ENCODE data around the gene SLC18A3.

SLC18A3 gene

DNA sequence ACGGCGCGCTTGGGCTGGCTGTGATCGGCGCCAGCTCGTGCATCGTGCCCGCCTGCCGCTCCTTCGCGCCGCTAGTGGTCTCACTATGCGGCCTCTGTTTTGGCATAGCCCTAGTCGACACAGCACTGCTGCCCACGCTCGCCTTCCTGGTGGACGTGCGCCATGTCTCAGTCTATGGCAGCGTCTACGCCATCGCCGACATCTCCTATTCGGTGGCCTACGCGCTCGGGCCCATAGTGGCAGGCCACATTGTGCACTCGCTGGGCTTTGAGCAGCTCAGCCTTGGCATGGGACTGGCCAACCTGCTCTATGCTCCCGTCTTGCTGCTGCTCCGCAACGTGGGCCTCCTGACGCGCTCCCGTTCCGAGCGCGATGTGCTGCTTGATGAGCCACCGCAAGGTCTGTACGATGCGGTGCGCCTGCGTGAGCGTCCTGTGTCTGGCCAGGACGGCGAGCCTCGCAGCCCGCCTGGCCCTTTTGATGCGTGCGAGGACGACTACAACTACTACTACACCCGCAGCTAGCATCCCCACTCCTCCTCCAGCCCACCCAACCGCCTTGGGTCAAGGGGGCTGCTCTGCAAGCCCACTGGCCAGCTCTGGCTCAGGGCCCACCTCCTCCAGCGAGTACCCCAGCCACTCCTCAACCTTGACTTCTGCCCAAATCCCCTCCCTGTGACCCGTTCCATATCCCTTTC is 1.9 kb downstream of the SLC18A3 start:
- no peak for DNase-seq (ENCODE audit: low read depth)

GRCh38 chr10:49612513-49613164 is 2.5 kb downstream of the SLC18A3 start:
- DNase-seq (ENCODE audit: low read depth) = no peak

DNA sequence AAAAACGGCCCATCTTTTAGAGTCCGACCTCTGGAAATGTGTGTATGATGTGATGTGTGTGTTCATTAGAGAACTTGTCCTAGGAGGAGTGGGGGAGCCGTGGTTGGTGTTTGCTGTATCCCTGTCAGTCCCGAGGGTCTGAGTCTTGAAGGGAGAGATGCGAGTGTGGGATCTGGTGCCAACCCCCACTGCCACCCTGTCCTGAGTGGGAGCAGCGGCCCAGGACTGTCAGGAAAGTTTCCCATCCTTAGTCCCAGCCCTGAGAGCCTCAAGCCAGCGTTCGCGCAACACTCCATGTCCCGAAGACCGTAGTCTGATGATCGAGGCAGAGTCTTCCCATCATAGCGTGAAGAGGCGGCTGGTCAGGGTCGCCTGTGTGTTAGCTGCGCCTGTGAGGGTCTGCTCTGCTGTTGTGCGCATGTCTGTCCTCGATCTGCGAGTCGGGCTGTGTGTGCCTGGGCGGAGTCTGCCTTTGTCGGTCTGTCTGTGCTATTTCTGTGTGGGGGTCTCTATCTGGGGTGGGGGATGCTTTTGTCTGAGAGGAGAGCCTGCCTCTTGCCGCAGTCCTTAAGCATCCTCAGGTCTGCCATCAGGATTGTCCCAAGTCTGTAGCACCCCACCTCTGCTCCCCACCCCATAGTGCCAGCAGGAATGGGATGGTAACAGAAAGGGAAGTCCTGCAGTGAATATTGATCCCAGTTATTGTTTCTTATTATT is 3.2 kb downstream of the SLC18A3 start:
- DNase-seq (ENCODE audit: low read depth) = no peak

DNA sequence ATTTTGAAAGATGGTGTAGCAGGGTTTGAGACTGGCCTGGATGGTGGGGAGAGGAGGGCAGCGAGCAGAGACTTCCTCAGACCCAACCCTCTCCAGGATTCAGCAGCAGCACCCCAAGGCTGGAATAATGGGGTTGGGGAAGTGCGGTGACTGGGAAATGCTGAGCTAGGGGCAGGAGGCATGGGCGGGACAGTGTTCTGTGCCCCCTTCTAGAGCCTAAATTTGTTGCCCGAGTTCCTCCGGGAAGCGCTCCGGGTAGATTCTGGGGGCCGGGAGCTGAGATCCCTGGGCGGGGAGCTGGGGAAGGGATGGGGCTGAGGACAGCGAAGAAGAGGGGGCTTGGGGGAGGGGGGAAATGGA is 3.8 kb downstream of the SLC18A3 start, which contains the start of gene CHAT:
Gene CHAT (plus strand): TSS at position 156 of the 360 bp plus-strand sequence. CDS start 153 bp downstream, at position 309.
- DNase-seq (ENCODE audit: low read depth) = no peak

- DNase-seq (ENCODE audit: low read depth) = no peak
Observed at GRCh38 chr10:49614242-49615198, 4.4 kb downstream of the SLC18A3 start.

DNA sequence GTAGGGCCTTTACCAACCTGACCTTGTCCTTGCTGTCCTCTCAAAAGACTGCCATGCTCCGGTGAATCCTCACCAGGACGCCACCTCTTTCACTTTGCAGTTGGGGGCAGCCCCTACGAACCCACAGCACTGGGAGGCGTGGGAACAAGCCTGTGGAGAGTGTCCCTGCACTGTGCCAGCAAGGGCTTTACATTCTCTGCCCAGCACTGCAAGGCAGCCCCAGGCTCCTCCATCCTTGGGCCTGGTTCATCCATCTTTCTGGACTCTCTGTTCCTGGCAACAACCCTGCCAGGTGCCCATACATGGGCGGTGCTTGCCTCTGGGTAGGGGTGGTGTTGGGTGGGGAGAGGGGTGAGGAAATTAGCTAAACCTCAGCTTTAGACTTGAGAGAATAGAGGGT is 5.1 kb downstream of the SLC18A3 start:
- no peak for DNase-seq (ENCODE audit: low read depth)

- no peak for DNase-seq (ENCODE audit: low read depth)
Observed at GRCh38 chr10:49615721-49616120, 5.6 kb downstream of the SLC18A3 start.

- no peak for DNase-seq (ENCODE audit: low read depth)
Observed at GRCh38 chr10:49616421-49617101, 6.5 kb downstream of the SLC18A3 start.

DNA sequence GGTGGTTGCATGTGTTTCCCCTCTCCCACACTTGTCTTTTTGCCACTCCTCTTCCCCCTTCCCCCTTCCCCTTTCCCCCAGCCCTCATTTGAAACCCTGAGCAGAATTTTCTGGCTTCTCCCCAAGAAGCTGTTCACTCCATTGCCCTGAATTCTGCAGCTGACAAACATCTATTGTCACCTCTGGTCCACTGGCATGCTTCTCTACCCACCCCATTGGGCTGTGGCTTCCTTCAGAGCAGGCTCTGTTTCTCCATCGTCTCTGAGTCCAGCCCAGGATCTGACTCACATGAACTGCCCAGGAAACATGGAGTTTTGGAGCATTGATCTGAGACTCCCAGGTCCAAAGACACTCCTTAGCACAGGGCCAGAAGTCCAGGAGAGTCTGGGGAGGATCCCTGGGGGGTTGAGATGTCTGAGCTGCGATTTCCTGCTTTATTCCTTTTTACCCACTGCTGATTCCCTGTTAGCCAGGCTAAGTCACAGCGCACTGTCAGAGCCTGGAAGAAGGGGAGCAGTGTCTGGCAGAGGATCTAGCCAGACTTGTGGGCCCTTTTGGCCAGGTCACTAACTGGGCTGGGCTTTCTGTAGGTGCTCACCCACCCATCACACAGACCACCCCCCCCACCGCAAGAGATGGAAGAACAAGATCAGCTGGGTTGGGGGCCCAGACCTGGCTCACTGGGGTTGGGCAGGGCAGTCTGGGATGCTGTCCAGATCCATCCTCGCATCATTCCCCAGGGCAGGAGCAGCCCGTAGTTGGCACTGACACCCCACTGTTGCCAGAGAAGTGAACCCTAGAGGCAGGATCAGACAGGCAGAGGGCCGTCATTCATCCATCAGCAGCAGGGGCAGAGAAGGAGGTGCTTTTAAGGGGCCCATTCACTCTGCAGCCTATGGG is 7.3 kb downstream of the SLC18A3 start:
- no peak for DNase-seq (ENCODE audit: low read depth)

DNA sequence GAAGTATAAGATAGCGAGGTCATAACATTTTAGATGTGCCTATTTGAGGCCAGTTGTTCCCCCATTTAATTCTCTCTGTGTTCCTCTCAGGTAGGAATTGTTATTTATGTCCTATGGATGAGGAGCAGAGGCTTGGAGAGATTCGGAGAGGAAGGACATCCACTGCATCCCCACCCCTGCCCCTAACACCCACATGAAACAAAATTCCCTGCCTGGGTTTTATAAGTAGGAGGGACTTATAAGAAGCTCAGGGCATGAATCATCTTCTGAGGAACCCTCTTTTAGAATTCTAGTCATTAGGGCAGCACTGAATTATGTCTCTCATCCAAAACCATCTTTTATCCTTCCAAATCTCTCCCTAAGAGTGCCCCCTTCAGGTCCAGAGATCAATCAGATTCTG is 8.7 kb downstream of the SLC18A3 start:
- no peak for DNase-seq (ENCODE audit: low read depth)

DNA sequence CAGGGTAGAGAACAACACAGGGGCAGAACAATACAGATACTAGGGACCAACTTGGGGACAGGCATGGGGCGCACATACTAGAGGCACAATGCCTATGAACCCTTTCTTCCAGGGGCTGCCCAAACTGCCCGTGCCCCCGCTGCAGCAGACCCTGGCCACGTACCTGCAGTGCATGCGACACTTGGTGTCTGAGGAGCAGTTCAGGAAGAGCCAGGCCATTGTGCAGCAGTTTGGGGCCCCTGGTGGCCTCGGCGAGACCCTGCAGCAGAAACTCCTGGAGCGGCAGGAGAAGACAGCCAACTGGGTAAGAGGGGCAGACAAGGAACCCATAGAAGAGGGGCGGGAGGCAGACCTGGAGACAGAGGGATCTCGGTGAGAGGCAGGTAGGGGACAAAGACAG is 9.5 kb downstream of the SLC18A3 start:
- no peak for DNase-seq (ENCODE audit: low read depth)

- DNase-seq (ENCODE audit: low read depth) = no peak
Observed at GRCh38 chr10:49620286-49620810, 10.2 kb downstream of the SLC18A3 start.

DNA sequence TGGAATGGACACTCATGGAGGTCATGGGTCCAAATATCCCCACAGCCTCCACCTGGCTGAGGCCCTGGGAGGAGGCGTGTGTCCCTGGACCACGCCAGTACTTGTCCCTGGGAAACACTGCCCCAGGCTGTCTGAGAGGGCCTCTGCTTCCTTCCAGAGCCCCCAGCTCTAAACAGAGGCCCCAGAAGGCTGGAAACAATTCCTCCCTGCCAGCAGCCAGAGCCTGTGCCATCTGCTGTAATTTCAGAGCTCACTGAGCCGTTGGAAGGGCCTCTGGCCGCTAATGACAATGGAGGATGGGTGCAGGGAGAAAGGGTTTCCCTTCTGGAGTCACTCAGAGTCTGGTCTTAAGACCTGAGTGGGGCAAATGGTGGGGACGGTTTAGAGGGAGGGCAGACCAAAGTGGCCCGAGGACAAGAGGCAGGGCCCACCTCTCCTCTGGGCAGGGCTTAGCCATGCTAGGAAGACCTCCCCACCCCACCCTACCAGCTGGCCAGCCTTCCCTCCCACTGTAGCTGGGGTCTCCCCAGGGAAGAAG is 10.8 kb downstream of the SLC18A3 start:
- DNase-seq (ENCODE audit: low read depth) = no peak

DNA sequence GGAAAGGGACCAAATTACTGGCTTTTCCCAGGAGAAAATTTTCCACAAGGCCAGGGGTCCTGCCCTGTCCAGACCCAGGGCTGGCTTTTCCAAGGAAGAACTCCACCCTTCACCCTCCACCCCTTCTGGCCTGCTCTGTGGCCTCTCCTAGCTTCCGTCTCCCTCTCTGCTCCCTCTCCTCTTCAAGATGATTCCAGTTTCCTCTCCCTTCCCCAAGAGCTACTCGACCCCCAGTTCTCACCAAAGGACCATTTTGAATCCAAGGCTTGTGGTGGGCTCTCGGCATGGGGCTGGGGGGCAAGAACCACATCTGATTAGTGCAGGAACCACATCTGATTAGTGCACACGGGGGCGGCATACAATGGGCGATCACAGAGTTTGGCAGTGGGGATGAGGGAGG is 11.5 kb downstream of the SLC18A3 start:
- no peak for DNase-seq (ENCODE audit: low read depth)

DNA sequence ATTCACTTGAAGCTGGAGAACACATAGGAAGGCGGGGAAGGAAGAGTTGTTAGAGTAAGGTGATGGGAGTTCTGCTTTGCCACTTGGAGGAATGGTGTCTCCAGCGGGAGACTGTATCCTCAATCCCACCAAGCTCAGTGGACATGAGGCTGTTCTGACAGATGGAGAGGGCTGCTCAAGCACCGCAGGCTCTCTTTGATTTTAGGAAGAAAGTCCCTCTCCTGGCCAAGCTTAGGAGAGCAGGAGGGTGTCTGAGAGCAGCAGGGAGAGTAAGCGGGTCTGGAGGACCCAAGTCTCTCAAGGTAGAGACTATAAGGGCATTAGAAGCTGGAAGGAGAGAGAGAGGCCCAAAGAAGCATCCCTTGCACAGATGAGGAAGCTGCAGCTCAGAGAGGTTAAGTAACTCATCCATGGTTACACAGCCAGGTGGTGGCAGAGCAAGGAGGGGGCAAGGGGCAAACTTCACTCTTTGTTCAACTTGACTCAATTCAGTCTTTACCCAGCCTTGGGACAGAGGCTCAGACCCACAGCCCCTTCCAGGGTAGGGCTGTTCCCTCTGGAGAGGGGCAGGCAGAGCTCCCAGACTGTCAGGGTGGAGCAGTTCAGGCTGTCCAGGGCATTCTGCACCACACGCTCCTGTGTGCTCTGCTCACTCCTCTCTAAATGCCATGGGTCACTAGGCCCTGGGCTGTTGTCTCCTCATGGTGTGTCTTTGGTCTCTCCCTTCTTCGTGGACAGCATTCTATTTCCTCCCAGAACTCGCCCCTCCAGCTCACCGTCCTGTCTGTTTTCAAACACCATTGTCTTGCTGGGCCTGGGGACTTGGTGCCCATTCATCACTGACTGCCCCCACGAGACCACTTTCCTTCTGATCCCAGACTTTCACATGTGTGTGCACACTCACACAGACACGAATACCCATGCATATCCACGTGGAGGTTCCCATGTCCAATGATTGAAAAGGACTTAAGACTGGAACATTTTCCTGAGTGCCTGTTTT is 12.6 kb downstream of the SLC18A3 start:
- no peak for DNase-seq (ENCODE audit: low read depth)

GRCh38 chr10:49624629-49625028 is 14.5 kb downstream of the SLC18A3 start:
- no peak for DNase-seq (ENCODE audit: low read depth)

- no peak for DNase-seq (ENCODE audit: low read depth)
Observed at GRCh38 chr10:49625411-49625810, 15.3 kb downstream of the SLC18A3 start.

DNA sequence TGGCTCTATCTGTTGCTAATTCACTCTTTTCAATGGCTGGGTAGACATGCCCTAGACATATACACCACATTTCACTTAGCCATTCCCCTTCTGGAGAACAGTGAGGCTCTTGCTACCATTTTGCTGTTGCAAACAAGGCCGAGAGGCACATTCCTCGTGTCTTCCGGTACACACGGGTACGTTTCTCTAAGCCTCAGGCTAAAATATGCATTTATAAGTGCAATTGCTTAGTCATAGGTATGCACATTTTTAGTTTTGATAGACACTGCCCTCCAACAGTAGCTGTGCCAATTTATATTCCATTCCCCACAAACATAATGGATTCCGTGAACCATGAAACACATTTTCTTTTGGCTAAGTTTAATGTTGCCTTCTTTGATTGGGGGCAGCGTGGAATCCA is 16.9 kb downstream of the SLC18A3 start:
- no peak for DNase-seq (ENCODE audit: low read depth)

All from activated gamma-delta T cell treated with anti-CD3 and anti-CD28 coated beads, Interleukin-2, amount 50 U/mL, for 16 hours (primary cell).